Measurements from ENCODE around the gene TRAPPC3L. TPM values are rescaled to one million over a fixed set of nuclear protein-coding genes. Genes with fewer than 3 reads are reported as not detected.

TRAPPC3L gene
- total and polyA plus RNA-seq, 2 of the 13 experiments (the other 11 are each of a cell fraction or from before 2014, with no cell fraction given): not detected

DNA sequence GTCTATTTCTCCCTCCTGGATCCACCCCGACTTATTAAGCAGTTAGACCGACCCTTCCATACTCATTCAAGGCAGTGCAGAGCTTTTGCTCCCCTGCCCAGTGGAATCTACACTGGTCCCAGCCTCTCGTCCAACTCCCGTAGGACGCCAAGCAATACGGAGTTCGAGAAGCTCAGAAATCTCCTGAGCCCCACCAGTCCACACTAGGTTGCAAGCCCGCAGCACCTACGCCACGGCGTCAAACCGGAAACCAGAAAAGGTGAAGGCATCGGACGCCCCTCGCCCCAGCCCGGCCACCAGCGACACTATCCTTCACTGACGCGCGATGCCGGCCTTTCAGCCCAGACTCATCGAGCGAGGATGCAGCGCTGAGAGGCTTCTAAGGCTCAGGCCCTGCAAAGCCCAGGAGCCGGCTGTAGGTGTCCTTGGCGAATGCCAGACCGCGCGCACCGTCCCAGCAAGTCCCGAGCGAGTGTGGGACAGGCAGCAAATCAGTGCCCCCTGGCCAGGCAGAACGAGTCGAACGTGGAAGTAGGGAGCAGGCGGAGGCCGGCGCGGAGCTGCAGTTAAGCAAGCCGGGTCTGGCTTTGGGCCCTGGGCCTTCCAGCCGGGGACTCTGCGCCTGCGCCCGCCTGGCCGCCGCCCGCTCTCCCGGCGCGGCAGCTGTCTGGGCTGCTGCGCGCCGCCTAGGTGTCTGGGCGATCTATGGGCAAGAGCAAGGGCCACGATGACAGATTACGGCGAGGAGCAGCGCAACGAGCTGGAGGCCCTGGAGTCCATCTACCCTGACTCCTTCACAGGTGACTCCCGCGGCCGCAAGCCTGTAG is 25.6 kb upstream of the TRAPPC3L start, which contains the start of gene RWDD1 (continued):
- TF ChIP-seq, protein P1, sequence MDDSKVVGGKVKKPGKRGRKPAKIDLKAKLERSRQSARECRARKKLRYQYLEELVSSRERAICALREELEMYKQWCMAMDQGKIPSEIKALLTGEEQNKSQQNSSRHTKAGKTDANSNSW (CRISPR knock-in tag; IDR thresholded peaks at IDR 0.05; ENCODE audit: borderline replicate concordance): peak; percentile 86; the same call in 1 of the 2 replicates
- TF ChIP-seq ZNF335 (CRISPR knock-in tag; IDR thresholded peaks at IDR 0.05): peak; percentile 100
- TF ChIP-seq NCOR1 (IDR thresholded peaks at IDR 0.05; ENCODE audit: borderline replicate concordance, low read length): peak; percentile 24; the same call in 1 of the 2 replicates
- TF ChIP-seq AGO1 (IDR thresholded peaks at IDR 0.05; ENCODE audit: low read depth, low read length, poor library complexity, severe bottlenecking): peak; percentile 57
- TF ChIP-seq, protein P2, sequence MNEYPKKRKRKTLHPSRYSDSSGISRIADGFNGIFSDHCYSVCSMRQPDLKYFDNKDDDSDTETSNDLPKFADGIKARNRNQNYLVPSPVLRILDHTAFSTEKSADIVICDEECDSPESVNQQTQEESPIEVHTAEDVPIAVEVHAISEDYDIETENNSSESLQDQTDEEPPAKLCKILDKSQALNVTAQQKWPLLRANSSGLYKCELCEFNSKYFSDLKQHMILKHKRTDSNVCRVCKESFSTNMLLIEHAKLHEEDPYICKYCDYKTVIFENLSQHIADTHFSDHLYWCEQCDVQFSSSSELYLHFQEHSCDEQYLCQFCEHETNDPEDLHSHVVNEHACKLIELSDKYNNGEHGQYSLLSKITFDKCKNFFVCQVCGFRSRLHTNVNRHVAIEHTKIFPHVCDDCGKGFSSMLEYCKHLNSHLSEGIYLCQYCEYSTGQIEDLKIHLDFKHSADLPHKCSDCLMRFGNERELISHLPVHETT (CRISPR knock-in tag; conservative IDR thresholded peaks at IDR 0.05): peak; percentile 95
- TF ChIP-seq ZNF367 (CRISPR knock-in tag; IDR thresholded peaks at IDR 0.05; ENCODE audit: borderline replicate concordance): peak; percentile 83; the same call in 1 of the 2 replicates
- 0 out of 2 replicates have a peak, but pooled peaks have one; percentile 13 for TF ChIP-seq SP5 (CRISPR knock-in tag; IDR thresholded peaks at IDR 0.05; ENCODE audit: borderline replicate concordance, low read depth)
- TF ChIP-seq MBNL3 (CRISPR knock-in tag; conservative IDR thresholded peaks at IDR 0.05): no peak
- peak; percentile 93; the same call in 1 of the 2 replicates for TF ChIP-seq KLF11 (CRISPR knock-in tag; IDR thresholded peaks at IDR 0.05)
- TF ChIP-seq ZNF329 (CRISPR knock-in tag; IDR thresholded peaks at IDR 0.05; ENCODE audit: low read depth): no peak
- peak; percentile 56; the same call in 1 of the 2 replicates for TF ChIP-seq ZBTB8A (CRISPR knock-in tag; IDR thresholded peaks at IDR 0.05; ENCODE audit: borderline replicate concordance, low read depth)
- TF ChIP-seq ONECUT2 (CRISPR knock-in tag; IDR thresholded peaks at IDR 0.05): peak; percentile 24; the same call in 1 of the 2 replicates
- TF ChIP-seq SSRP1 (CRISPR knock-in tag; IDR thresholded peaks at IDR 0.05): peak; percentile 52; the same call in 1 of the 2 replicates
- no peak for TF ChIP-seq EZH2 (conservative IDR thresholded peaks at IDR 0.05; ENCODE audit: low read depth, low read length)
- no peak; the same call in 1 of the 2 replicates for TF ChIP-seq ZNF224 (CRISPR knock-in tag; IDR thresholded peaks at IDR 0.05)
- TF ChIP-seq KDM1A (CRISPR knock-in tag; IDR thresholded peaks at IDR 0.05): peak; percentile 72
- TF ChIP-seq ZKSCAN8 (CRISPR knock-in tag; IDR thresholded peaks at IDR 0.05; ENCODE audit: borderline replicate concordance): peak; percentile 77; the same call in 1 of the 2 replicates
- peak; percentile 89; the same call in 1 of the 2 replicates for TF ChIP-seq ZNF749 (CRISPR knock-in tag; IDR thresholded peaks at IDR 0.05; ENCODE audit: borderline replicate concordance)
- TF ChIP-seq RELA (CRISPR knock-in tag; IDR thresholded peaks at IDR 0.05): peak; percentile 98
- peak; percentile 76 for TF ChIP-seq ZNF431 (CRISPR knock-in tag; IDR thresholded peaks at IDR 0.05; ENCODE audit: borderline replicate concordance, low read depth)
- TF ChIP-seq, protein P3, sequence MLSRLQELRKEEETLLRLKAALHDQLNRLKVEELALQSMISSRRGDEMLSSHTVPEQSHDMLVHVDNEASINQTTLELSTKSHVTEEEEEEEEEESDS (CRISPR knock-in tag; IDR thresholded peaks at IDR 0.05; ENCODE audit: borderline replicate concordance): peak; percentile 84
- TF ChIP-seq MEIS2 (CRISPR knock-in tag; IDR thresholded peaks at IDR 0.05): peak; percentile 61; the same call in 1 of the 2 replicates
- no peak for TF ChIP-seq RAD51 (IDR thresholded peaks at IDR 0.05; ENCODE audit: borderline replicate concordance)
- TF ChIP-seq, protein P4, sequence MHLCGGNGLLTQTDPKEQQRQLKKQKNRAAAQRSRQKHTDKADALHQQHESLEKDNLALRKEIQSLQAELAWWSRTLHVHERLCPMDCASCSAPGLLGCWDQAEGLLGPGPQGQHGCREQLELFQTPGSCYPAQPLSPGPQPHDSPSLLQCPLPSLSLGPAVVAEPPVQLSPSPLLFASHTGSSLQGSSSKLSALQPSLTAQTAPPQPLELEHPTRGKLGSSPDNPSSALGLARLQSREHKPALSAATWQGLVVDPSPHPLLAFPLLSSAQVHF (CRISPR knock-in tag; IDR thresholded peaks at IDR 0.05): peak; percentile 61; the same call in 1 of the 2 replicates
- TF ChIP-seq ZC3H4 (CRISPR knock-in tag; IDR thresholded peaks at IDR 0.05; ENCODE audit: borderline replicate concordance): no peak
- TF ChIP-seq, protein P5, sequence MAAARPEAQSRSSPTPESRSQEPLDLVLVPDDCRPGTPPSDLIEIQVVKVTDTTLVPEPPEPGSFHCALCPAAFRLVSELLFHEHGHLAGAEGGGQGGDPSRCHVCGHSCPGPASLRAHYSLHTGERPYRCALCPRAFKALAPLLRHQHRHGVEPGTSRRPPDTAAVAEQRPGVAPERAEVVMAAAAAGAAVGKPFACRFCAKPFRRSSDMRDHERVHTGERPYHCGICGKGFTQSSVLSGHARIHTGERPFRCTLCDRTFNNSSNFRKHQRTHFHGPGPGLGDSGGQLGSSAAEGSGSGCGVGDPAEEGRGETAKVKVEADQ (CRISPR knock-in tag; IDR thresholded peaks at IDR 0.05; ENCODE audit: borderline replicate concordance): peak; percentile 99
- 0 out of 2 replicates have a peak, but pooled peaks have one; percentile 68 for TF ChIP-seq ZNF790 (CRISPR knock-in tag; IDR thresholded peaks at IDR 0.05; ENCODE audit: borderline replicate concordance)
- peak; percentile 97 for TF ChIP-seq CBFB (CRISPR knock-in tag; IDR thresholded peaks at IDR 0.05)

Measured in HepG2 (cell line).